Vagina (tissue), 2 donors: ENCODE results near the gene HIPK2.

ENCODE experiments used
- POLR2A ChIP-seq, 2 donors: fragments of 450-650 bp; IDR thresholded peaks; one replicate each; pipeline ENCODE4 v1.6.1; 2017; ENCODE audit warnings: antibody characterized with exemption in 2 of 2, mild to moderate bottlenecking in 2 of 2, moderate library complexity in 2 of 2
- POLR2AphosphoS5 ChIP-seq, 2 donors: sonication (generic); formaldehyde crosslinking; IDR thresholded peaks; one replicate each; pipeline ENCODE4 v1.9.0; 2017; ENCODE audit warnings: antibody characterized with exemption in 2 of 2, mild to moderate bottlenecking in 2 of 2, low read depth in 1 of 2; ENCODE audit not compliant: insufficient read depth in 1 of 2
- TF ChIP-seq, protein P1 (sequence below), 3 experiments: fragments of 450-650 bp in 2 of 3; fragments of 200-600 bp in 1 of 3; sonication (generic) in 1 of 3; IDR thresholded peaks; one replicate each; pipeline ENCODE4 v1.5.1; 2017 to 2019; ENCODE audit warnings: antibody characterized with exemption in 3 of 3, mild to moderate bottlenecking in 2 of 3, moderate library complexity in 2 of 3

DNA sequence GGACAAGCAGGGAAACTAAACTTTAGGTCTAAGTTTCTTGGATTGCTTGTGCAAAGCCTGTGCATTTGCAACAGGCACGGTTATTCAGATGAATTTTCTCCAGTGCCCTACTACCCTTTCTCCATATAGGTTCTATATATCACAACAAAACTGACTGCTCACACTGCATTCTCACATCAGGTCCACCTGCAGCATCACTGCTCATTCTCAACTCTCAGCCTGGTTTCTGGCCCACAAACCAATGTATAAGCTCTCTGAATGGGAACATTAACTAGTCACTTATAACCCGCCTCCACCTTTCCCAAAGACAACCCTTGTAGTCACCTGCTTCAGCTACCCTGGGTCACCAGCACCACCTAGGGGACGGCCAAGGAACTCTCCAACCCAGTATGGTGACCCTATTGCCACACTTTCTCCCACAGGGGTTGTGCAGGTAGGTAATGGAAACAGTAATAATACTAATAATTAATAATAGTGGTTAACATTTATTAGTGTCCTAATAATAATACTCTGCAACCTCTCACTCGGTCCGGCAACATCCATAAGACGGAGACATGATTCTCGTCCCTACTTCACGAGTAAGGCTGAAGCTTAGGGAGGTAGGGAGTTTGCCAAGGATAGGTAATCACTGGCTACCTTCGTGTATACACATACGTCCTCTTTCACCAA is 157.0 kb downstream of the HIPK2 start:
- TF ChIP-seq, protein P1, sequence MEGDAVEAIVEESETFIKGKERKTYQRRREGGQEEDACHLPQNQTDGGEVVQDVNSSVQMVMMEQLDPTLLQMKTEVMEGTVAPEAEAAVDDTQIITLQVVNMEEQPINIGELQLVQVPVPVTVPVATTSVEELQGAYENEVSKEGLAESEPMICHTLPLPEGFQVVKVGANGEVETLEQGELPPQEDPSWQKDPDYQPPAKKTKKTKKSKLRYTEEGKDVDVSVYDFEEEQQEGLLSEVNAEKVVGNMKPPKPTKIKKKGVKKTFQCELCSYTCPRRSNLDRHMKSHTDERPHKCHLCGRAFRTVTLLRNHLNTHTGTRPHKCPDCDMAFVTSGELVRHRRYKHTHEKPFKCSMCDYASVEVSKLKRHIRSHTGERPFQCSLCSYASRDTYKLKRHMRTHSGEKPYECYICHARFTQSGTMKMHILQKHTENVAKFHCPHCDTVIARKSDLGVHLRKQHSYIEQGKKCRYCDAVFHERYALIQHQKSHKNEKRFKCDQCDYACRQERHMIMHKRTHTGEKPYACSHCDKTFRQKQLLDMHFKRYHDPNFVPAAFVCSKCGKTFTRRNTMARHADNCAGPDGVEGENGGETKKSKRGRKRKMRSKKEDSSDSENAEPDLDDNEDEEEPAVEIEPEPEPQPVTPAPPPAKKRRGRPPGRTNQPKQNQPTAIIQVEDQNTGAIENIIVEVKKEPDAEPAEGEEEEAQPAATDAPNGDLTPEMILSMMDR (IDR thresholded peaks at IDR 0.05), result no peak
- TF ChIP-seq POLR2A (IDR thresholded peaks at IDR 0.05), result no peak
- no peak for TF ChIP-seq POLR2AphosphoS5 (IDR thresholded peaks at IDR 0.05; ENCODE audit: insufficient read depth in 1 of 2, low read depth in 1 of 2)
